HG02938 (cell line): ENCODE results near the gene SPPL3.

Source experiments
- ATAC-seq: cut with Tn5 transposase; IDR thresholded peaks from one replicate; pipeline ENCODE4 v1.9.1; 2021; ENCODE audit warnings: mild to moderate bottlenecking, moderate library complexity; ENCODE audit not compliant: unreplicated experiment

Gene SPPL3

DNA sequence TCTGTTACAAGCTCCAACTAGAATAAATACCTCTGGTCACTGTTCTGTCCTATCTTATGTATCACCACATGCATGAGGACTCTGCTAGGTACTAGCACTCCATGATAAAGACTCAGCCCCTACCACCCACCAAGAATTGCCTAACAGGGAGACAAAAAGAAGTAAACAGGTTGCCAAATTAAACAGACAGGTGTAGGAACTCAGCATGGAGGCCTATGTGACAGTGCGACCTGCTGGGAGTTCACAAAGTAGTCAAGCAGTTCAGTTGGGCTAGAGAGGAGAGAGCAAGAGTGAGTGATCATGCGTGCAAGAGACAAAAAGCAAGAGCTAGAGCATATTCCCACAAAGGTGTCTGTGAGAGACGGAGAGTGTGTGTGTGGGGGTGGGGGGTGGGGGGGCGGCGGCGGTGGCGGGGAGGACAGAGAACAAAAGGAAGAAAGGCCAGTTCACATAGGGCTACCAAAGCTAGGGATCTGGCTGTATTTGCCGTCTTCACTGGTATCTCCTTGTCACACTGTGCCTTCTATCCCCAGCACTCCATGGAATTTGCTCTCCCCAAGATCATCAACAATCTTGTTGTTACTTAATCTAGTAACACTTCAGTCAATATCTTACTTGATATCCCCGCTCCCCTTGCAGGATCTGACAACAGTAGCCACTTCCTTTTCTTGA is 81.2 kb downstream of the SPPL3 start:
- ATAC-seq: no peak

DNA sequence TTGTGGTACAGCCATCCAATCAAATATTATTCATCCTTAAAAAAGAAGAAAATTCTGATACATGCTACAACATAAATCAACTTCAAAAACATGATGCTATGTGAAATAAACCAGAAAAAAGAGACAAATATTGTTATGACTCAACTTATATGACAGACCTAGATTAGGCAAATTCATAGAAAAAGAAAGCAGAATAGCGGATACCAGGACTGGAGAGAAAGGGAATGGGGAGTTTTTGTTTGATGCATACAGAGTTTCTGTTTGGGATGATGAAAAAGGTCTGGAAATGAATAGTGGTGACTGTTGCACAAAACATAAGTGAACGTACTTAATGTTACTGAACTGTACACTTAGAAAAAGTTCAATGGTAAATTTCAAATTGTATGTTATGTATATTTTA is 82.3 kb downstream of the SPPL3 start:
- no peak for ATAC-seq

DNA sequence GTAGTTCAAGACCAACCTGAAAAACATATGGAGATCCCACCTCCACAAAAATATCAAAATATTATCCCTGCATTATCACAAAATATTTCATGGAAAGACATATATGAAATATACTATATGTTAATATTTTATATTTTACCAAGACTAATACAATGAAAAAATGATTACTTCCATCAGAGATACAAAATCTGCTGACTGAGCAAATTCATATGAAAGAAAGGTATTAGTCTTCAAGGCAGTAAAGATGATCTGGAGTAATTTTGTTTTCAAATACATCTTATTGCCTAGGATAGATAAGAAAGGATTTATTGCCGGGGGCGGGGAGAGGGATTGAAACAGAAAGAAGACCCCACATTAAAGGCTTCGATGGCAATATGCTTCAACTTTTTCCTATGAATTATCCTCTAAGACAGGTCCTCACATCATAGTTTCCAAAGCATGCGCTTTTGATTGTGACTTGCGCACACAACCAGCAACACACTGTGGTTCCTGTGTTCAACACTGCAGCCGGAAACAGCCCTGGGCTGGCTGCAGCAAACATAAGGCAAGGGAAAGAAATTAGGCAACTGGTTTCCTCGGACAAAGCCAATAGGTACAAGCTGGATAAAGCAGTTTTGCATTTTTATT is 83.2 kb downstream of the SPPL3 start:
- ATAC-seq: no peak

DNA sequence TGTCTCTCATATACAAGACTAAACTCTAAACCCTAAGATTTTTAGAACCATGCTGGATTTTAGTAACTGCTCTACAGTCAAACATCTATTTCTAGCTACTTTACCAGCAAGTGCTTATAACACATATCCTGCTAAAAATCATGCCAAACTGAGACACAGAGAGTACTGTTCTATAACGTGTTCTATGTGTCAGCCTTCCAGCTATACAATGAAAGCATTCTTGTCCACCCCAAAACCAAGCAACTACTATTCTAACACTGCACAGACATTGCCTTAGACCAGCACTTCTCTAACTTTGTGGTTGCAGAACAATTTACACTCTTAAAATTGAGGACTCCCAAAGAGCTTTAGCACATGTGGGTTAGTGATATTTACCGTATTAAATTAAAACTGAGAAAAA is 85.7 kb downstream of the SPPL3 start:
- ATAC-seq: no peak

DNA sequence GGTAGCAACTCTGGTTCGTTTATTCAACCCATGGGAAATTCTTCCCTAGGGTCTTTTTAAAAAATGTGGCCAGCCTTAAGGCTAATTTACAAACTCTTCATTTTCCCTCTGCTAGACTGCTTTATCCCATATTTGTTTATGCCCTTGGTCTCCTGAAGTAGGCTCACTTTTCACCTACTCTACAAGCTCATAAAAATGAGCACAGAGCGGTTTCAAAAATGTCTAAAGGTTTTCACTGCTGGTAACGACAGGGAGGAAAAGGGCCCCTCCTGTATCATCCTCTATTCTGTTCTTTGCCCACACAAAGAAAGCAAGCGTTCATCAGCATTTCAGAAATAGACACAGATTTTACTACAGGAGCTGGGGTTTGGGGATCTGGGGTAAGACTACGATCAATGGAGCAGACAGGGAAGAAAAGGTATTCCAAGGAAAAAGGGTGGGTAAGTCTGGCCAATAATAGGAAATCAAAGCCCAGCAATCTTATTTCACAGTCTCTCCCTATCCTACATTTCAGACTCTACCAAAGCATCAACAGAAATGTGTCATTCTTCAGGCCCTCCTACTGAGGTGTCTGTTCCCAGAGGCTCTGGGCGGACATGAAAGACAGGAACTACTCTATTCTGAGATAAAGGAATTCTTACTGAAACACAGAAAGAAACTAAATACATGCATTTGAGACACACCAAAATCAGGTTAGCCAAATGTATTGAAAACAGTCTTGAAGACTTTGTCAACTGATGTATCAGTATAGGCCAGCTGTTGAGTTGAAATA is 86.4 kb downstream of the SPPL3 start:
- no peak for ATAC-seq

DNA sequence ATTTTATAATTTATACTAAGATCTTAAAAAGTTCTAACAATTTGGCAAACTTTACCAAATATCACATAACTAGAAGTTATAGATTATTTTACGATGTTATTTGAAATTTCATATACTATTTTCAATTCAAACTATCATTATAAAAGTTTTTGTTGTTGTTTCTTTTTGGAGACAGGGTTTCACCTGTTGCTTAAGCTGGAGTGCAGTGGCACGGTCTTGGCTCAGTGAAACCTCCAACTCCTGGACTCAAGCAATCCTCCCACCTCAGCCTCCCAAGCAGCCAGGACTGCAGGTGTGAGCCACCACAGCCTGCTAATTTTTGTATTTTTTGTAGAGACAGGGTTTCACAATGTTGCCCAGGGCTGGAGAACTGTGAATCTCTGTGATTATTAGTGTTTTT is 87.8 kb downstream of the SPPL3 start:
- no peak for ATAC-seq

DNA sequence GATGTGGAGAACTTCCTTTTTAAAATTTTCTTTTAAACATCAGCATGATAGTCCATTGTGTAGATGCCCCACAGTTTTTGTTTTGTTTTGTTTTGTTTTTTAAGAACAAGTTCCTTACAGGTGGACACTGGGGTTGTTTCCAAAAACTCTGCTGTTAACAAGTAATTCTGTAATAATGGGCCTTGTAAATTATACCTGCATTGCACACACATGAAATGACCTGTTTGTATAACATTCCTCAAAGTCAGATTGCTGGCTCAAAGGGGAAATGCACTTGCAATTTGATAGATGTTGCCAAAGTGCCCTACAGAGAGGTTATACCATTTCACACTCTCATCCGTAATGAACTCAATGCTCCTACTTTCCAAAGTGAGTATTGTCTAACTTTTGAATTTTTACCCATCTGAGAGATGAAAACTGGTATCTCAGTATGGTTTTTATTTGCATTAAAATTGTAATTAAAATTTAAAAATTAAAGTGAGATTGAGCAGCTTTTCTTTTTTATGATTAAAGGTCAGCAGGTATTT is 89.2 kb downstream of the SPPL3 start:
- ATAC-seq: no peak

DNA sequence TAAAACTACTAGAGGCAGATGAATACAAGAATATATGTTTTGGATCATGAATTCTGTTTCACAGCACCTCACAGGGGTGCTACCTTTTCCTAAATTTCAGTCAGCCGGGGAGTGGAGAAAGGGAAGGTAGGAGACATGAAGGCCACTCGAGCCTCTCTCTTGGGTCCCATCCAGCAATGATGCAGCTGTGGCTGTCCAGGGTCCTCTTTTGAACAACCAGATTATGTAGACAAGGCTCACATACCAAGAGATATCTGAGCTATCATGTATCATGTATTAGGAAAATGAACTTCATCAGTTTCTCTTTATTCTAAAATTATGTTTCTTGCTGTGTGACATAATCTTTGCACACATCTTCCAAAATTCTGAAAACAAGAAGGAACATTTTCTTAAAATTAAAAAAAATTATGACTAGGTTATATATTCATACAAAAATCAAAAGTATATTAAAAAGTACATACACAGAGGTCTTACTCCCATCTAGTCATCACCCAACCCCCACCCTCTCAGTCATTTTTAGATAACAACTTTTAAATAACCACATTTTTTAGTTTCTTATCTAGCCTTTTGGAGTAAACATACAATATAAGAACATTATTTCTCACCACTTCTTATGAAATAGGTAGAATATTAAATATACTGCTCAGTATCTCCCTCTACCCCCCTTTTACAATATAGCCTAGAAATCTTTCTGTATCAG is 89.8 kb downstream of the SPPL3 start:
- no peak for ATAC-seq

DNA sequence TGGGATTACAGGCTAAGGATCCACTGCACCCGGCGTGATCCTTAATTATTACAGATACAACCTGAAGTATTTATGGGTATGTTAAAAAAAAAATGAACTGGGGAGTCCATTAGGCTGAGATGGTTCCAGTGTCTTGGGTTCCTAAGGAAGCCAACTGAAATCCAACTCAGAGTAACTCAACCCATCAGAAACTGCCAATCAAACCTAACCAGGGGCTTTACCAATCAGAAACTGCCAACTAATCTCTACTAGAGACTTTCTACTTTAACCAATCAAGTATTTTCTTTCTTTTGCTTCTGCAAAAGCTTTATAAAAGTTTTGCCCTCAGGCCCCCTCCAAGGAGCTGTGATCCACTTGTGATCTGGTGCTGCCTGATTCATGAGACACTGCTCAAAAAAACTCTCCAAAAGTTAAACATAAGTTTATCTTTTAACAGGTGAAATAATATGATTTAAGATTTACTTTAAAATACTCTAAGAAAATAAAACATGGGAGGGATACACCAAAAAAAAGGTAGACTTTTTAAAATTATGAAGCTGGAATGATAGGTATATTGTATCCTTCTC is 90.5 kb downstream of the SPPL3 start:
- no peak for ATAC-seq

DNA sequence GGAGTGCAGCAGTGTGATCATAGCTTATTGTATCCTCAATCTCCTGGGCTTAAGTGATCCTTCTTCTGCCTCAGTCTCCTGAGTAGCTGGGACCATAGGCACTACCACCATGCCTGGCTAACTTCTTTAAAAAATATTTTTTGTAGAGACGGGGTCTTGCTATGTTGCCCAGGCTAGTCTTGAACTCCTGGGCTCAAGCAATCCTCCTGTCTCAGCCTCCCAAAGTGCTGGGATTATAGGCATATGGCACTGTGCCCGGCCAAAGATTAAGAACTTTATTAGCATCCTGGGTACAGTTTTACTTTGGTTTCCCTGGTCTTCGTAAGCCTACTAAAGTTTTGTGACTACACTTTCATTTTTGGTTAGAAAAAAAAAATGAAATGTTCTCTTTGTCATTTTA is 94.1 kb downstream of the SPPL3 start:
- ATAC-seq: no peak

DNA sequence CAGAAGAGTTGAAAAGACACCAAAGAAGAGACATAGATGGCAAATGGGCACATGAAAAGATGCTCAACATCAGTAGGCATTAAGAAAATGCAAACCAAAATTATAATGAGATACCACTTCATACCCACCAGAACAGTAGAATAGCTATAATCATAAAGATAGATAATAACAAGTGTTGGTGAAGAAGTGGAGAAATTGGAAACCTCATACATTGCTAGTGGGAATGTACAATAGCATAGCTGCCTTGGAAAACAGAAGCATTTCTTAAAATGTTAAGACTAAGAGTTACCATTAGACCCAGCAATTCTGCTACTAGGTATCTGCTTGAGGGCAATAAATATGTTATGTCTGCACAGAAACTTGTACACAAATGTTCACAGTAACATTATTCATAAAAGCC is 99.7 kb downstream of the SPPL3 start:
- ATAC-seq: no peak

DNA sequence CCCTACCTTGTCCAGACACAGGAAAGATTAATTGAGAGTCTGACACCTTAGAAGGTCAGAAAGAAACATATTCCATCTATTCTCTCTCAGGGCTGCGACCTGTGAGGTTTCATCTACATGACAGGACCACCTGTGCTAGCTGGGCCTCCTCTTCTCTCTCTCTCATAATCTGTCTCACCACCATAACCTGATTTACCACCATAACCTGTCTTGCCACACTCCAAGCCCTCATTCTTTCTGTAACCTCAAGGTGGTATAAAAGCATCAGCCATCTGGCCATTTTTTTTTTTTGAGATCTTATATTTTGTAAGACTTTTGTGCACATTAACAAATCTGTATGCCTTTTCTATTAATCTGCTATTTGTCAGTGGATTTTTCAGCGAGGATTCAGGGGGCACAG is 103.0 kb downstream of the SPPL3 start:
- no peak for ATAC-seq

DNA sequence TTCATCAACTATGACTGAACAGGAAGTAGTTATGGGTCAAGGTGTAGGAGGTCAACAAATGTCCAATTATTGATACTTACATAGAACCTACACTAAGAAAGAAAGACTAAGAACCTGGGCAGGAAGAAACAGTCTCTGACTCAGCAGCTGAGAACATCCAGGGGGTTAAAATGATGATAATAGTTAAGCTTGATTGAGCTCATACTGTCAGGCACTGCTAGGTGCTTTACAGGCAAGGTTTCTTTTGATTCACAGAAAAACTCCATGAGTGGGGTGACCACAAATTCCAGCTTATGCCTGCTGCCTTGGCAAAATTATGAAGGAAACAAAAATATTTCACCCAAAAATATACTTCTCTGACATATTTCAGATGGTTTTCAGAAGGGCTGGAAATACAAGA is 103.5 kb downstream of the SPPL3 start:
- no peak for ATAC-seq

DNA sequence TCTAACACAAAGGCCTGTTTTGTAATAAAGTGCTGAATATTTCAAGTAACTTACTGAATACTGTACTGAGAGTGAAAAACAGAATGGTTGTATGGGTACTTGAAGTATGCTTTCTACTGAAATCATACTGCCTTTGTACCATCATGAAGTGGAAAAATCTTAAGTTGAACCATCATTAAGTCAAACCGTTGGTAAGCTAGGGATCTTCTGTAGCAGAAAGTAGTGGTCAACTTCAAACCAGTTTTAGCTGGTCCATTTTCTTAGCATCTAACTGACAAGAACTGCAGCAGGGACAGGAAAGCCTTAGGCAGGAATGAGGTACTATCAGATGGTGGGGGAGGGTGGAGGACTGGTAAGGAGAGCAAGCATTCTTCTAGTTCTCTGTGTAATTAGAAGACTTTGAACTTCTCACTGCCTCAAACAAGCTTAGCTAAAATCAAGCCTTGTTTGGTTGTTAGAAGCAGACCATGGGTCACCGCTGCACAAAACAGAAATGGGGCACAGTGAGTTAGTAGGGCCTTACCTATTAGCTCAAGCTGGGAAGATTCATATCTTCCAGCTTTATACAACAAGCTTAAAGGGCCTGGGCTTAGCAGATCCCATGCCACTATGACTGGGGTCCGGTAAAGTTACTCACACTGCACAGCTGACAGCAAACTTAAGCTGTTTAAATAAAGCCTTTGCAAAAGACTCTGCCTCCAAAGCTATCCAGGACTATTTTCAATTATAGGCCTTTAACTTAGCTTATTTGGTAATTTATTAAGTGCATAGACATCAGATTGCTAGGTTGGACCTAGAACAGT is 104.7 kb downstream of the SPPL3 start:
- ATAC-seq: no peak

DNA sequence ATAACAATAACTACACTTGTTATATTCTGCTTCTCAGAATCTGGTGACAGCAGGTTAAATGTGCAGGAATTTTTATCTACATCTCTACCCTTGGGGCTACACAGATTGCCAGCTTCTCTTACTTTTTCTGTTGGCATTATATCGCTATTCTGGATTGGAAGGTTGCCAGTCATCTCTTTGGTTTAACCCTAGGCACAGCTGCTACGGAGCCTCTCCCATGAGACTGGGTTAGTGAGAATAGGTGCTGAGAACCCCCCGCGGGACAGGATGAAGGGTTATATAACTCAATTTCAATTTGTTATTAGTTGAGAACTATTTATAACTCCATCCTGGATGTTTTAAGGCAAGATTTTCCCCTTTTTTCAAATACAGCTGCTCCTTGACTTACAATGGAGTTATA is 105.5 kb downstream of the SPPL3 start:
- no peak for ATAC-seq

DNA sequence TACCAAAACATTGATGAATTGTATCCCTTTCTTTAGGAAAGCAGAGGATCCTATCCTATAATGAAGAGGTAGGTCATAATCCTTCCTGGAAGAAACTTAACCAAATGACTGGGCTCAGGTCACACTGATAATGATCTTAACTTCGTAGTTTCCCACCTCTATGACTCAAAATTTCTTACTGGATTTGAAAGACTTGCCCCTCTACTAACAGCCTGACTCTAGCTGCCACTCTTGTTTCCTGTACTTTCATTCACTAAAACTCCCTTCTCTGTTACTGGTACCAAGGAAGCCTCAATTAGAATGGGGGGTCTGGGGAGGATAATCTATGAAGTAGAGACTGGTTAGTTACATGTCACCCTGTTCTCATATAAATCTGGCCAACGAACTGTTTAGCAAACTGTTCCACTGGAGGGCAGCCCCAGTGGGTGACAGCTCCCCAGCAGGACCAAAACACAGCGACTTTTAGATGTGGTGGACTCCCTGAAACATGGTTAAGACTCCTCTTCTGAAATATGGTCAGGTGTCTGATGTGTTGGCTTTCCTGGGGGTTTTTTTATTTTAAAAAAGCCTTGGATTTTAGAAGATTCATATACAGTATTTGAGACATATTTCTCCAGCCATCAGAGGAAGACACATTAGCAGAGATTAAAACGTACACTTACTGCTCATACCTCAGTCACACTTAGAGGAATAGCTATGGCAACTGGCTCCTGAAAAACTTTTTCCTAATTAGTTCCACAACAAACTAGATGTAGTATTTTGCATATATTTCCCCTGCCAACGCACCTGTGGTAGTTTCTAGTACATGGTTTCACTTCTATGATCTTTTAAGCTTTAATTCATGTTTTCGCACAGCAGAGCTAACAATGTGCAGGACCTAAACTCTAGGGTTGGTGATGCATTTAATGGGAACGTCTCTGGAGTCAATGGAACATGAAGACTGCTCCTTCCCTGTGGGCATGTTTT is 106.2 kb downstream of the SPPL3 start:
- ATAC-seq: no peak

DNA sequence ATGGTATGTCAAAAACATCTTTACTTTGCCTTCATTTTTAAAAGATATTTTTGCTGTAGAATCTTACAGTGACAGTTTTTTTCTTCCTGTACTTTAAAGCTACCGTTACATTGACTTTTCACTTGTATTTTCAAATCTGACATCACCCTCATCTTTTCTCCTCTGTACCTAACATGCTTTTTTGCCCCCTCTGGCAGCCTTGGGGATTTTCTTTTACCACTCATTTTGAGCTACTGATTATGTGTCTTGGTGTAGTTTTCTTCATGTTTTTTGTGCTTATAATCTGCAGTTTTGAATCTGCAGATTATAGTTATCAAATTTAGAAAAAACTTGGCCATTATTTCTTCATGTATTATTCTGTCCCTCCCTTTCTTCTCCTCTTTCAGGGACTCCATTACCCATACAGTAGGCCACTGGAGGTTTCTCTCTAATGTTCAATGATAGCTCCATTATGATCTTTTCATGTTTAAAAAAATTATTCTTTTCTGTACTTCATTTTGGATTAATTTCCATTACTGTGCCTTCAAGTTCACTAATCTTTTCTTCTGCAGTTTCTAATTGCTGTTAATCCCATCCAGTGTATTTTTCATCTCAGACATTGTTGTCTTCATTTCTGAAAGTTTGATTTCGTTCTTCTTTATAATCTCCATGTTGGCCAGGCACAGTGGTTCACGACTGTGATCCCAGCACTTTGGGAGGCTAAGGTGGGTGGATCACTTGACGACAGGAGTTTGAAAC is 108.5 kb downstream of the SPPL3 start:
- ATAC-seq: no peak

DNA sequence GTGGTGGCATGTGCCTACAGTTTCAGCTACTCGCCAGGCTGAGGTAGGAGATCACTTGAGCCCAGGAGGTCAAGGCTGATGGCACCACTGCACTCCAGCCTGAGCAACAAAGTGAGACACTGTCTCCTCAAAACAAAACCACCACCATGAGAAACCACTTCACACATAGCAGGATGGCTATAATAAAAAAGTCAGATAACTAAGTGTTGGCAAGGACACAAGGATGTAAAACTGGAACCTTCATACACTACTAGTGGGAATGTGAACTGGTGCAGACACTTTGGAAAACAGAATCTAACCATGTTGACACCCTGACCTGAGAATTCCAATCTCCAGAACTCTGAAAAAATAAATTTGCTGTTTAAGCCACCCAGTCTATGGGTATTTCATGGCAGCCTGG is 110.8 kb downstream of the SPPL3 start:
- ATAC-seq: no peak
